Caki2 (cell line): Measurements from ENCODE around the gene ITIH2. TPM values are rescaled to one million over a fixed set of nuclear protein-coding genes. Genes with fewer than 3 reads are reported as not detected.
"Not testable (repeated sequence)": the region's sequence is repeated elsewhere in the genome, so short reads cannot be mapped to it uniquely, and the experiment has no call there.

ENCODE experiments used
- DNase-seq: peaks from one replicate; pipeline ENCODE4 v3.0.0-alpha.2; 2015; ENCODE audit warnings: low read depth
- in situ Hi-C: cut with HindIII; loops from 2 replicates; pipeline ENCODE4 v1.10.0; 2016; ENCODE audit warnings: low sequenced_read_pairs, low pct_unique_long_range_greater_than_20kb, mixed read lengths
- total RNA-seq: library from RNA; depleted of rRNA; stranded (reverse); fragments of >200 nt; shearing (Covaris generic); gene quantifications from 2 replicates; pipeline ENCODE4 v1.2.3, GENCODE V29; 2014; ENCODE audit warnings: low replicate concordance

The ITIH2 gene
- total RNA-seq, 1 experiment from 2014 or later, result not detected

DNA sequence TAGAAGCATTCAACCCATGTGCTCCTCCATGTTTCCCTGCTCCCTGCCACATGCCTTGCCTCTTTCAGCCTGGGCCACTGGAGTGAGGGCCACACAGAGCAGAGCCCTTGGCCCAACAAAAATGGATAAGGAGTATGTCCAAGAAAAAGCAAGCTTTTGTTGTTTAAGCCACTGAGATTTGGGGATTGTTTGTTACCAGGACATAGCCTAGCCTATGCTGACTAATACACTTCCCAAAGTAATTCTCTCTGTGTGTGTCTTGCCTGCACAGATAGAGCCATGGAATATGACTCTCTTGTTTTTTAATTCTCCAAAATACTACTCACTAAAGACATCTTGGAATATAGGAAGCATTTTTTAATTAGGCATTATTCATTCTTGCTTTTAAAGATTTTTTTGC is 13.5 kb upstream of the ITIH2 start:
- no peak for DNase-seq
- in situ Hi-C loops, result no loop called here

DNA sequence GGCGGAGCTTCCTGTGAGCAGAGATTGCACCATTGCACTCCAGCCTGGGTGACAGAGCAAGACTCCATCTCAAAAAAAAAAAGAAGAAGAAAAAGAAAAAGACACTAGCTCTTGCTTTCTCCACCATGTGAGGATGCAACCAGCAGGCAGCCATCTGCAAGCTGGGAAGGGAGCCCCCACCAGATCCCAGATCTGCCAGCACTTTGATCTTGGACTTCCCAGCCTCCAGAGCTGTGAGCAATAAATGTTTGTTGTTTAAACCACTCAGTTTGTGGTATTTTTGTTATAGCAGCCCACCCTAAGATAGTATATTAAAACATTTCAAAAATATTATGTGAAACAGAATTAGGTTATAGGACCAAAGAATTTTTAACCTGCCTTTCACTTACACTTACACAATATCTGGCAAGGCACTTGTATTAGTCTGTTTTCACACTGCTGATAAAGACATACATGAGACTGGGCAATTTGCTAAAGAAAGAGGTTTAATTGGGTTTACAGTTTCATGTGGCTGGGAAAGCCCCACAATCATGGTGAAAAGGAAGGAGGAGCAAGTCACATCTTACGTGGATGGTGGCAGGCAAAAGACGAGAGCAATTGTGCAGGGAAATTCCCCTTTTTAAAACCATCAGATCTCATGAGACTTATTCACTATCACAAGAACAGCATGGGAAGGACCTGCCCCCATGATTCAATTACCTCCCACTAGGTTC is 12.1 kb upstream of the ITIH2 start:
- in situ Hi-C loops, DNase-seq: not testable (repeated sequence)

DNA sequence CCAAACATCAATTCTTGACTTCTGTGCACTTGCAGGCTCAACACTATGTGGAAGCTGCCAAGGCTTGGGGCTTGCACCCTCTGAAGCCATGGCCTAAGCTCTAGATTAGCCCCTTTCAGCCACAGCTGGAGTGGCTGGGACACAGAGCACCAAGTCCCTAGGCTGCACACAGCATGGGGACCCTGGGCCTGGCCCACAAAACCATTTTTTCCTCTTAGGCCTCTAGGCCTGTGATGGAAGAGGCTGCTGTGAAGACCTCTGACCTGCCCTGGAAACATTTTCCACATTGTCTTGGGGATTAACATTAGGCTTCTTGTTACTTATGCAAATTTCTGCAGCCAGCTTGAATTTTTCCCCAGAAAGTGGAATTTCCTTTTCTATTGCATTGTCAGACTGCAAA is 10.7 kb upstream of the ITIH2 start:
- DNase-seq, in situ Hi-C loops: not testable (repeated sequence)

DNA sequence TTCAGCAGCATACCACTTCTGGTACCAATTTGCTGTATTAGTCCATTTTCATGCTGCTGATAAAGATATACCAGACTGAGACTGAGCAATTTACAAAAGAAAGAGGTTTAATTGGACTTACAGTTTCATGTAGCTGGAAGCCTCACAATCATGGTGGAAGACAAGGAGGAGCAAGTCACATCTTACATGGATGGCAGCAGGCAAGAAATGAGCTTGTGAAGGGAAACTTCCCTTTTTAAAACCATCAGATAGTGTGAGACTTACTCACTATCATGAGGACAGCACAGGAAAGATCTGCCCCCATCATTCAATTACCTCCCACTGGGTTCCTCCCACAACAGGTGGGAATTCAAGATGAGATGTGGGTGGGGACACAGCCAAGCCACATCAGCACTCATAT is 9.9 kb upstream of the ITIH2 start:
- in situ Hi-C loops, DNase-seq: not testable (repeated sequence)

DNA sequence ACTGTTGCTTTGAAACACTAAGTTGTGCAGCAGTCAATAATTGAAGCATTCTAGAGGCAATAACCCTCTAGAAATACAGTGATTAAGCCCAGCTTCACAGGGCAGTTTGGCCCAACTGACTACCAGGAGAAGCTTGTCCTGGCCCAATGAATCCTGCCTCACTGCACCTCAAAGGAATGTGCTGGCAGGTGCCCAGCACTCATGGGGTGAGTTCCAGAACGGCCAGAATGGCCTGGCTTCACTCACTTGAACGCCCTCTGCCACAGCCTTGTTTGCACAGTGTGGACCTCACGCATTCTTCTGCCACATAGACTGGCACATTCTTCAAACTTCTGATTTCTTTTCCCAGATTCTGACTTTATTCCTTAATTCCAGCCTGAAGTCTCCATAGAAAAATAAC is 6.6 kb upstream of the ITIH2 start:
- in situ Hi-C loops, result no loop called here
- DNase-seq, result peak; percentile 51

DNA sequence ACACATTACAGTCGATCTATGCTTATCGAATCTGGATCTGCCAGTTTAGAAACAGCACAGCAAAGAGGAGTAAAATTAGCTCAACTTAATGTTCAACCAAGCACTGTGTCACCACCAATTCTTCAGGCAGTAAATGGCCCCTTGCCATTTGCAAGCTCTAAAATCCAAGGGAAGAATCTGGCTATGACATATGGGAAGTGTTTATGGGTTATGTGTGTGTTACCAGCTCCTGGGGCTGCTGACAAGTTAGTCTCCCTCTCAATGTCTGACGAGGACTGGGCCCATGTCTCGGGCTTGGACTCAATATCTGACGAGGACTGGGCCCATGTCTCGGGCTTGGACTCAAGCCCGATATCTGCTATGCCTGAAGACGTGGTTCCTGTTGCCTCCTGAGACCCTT is 5.7 kb upstream of the ITIH2 start:
- no peak for DNase-seq
- in situ Hi-C loops, result no loop called here

DNA sequence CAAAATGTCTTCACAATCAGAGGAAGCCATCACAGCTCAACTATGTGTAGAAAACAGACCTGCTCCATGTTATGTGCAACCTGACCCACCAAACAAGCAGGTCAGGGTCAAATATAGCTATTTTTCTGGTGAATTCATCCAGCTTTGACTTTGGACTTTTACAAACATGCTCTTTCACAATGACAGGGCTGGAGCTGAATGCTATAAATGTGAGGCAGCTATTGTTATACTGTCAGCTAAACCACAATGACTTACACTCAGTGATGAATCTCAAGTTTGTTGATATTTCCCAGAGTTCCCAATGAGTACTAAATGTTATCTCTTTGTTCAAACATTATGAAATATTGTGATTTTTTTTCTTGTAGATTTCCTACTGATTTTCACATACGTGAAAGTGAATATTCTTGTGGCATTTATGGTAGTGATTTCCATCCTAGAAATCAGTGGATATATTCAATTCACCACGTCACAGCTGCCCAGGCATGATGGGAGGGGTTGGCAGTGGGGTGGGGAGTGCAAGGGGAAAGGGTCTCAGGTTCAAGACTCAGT is 2.5 kb upstream of the ITIH2 start:
- in situ Hi-C loops, result no loop called here
- peak; percentile 15 for DNase-seq

DNA sequence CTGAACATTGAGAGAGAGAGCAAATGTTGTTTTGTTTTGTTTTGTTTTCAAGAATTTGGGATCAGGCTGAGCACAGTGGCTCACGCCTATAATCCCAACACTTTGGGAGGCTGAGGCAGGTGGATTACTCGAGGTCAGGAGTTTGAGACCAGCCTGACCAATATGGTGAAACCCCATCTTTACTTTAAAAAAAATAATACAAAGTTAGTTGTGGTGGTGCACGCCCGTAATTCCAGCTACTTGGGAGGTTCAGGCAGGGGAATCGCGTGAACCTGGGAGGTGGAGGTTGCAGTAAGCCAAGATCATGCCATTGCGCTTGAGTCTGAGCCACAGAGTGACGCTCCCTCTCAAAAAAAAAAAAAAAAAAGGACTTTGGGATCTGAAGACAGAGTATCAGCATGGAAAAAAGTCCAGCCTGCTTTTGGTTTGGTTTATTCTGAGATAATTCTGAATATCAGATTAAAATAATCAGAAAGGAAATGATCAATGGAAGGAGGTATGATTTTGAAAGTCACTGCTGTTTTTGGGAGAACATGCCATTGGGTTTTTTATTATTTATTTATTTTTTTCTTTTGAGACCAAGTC is 1.9 kb upstream of the ITIH2 start:
- no peak for DNase-seq

DNA sequence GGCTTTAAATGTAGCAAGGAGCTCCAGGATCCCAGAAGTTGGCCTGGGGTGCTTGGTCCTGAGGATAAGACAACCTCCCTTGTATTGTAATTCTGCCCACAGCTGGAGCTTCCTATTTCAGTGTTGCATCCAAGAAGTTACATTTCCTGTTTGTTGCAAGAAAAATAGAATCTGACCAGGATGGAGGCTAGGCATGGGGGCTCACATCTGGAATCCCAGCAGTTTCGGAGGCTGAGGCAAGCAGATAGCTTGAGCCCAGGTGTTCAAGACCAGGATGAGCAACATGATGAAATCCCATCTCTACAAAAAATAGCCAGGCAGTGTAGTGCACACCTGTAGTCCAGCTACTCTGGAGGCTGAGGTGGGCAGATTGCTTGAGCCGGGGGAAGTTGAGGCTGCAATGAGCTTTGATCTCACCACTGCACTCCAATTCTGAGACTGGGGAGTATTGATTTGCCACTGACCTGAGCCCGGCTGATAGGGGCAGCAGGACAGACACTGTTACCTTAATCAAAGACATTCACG is 766 bp upstream of the ITIH2 start:
- no peak for DNase-seq
- in situ Hi-C loops, result no loop called here

More for the DNA sequence above, 1.9 kb upstream of the ITIH2 start:
- in situ Hi-C loops, result no loop called here

DNA sequence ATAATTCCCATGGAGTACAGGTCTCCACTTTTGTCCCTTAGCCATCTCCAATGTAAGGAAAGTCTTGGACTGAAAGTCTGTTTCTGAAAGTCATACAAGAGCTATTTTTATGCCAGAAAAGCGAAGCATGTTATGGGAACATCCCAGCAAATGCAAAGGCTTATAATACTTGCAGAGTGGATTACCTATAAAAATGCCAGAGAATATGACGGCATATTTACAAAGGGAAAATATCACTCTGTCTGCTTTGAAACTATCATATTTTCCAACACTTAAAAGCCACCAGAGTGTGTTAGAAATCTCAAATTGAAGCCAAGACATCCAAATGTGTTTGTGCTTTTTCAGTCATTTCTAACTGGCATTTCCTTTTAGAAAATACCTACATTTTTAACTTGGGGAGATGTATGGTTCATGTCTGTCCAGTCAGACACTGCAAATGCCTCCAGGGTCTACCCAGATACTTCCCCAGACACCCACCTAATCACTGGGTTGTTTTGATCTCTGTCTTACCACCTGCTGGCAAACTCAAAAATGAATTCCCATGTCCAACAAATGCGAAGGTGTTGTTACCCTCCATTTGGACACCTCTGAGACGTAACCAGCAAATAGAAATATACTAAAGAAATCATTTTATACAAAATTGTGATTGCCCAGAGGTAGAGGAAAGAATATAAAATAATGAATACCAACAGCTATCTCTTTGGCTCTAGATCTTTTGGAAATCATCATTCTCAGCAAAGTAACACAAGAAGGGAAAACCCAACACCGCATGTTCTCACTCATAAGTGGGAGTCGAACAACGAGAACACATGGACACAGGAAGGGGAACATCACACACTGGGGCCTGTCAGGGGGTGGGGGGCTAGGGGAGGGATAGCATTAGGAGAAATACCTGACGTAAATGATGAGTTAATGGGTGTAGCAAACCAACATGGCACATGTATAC is 1.2 kb downstream of the ITIH2 start:
- no peak for DNase-seq
- in situ Hi-C loops, result no loop called here

DNA sequence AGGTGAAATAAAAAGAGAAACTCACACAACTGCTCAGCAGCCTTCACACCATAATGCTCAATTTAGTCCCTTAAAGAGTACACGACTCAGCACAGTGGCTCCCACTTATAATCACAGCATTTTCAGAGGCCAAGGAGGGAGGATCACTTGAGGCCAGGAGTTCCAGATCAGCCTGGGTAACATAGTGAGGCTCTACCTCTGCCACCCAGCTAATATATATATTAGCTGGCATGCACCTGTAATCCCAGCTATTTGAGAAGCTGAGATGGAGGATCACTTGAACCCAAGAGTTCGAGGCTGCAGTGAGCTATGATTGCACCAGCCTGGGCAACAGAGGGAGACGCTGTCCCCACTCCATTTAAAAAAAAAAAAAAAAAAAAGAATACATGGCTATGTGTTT is 2.2 kb downstream of the ITIH2 start:
- DNase-seq, result no peak
- in situ Hi-C loops, result no loop called here

DNA sequence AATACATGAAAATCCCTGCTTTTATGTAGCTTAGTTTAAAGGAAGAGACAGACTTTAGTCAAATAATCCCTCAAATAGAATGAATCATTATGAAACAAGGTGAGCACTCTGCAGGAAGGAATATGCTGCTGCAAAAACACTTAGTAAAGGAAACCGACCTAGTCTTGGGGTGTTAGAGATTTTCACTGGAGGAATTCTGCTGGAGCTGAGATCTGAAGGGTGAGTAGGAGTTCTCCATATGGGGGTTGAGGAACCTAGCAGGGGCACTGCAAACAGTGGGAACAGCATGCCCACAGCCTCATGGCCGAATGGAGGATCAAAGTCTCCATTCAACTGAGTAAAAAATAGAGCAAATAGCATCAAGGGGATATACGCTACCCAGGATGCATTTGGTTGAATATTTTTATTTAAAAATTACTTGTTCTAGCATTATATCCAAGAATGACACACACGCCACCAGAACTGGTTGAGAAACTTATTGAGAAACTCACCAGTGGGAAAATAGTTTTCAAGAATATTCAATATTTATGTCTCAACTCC is 3.5 kb downstream of the ITIH2 start:
- no peak for DNase-seq
- in situ Hi-C loops, result no loop called here

DNA sequence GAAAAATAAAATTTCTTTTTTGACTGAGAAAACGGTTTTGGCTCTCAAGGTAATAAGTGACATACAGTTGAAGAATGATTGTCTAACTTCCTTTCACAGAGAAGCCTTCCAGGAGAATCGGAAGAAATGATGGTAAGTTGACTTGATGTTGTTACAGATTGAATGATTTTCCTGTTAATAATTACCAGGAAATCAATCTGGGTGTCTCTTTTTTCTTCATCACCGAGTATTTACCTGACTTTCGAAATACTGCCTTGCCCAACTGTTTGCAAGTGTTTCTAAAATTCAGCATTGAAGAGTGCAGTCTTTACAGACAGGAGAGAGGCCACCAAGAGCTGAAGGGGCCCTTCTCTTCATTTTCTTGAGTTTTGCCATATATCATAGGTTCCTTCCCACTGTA is 4.0 kb downstream of the ITIH2 start:
- in situ Hi-C loops, result no loop called here
- DNase-seq, result no peak

DNA sequence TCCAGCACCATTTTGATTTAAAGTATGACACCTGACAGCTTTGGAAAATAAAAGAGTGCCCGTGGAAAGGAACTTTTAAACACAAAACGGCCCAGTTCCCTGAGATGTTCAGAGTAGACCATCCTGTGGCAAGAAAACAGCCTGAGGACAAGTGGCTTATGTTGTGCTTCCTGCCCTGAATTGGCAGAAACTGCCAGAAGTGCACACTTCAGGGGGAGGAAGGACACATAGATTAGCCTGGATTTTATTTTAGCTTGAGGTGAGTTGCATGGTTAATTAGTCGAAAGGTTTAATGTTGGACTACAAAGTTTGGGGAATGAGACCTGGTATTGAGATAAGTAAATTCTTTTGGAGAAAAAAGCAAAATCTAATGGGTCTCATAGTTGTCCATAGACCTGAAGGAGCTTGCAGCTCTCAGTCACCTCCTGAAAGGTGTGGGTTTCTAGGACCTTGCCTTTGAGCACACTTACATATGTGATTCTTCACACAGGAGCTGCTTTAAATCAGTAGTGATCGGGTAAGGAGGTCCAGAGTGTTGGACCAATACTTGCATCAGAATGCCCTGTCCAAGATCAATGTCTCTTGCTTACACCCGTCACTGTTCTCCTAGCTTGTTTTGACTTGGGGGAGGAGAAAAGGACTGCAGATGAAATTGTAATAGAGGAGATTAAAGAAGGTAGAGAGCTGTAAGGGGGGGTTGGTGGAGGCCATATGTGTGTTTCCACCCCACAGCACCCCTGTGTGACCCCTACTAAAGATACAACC is 4.9 kb downstream of the ITIH2 start:
- DNase-seq, result no peak
- in situ Hi-C loops, result no loop called here

DNA sequence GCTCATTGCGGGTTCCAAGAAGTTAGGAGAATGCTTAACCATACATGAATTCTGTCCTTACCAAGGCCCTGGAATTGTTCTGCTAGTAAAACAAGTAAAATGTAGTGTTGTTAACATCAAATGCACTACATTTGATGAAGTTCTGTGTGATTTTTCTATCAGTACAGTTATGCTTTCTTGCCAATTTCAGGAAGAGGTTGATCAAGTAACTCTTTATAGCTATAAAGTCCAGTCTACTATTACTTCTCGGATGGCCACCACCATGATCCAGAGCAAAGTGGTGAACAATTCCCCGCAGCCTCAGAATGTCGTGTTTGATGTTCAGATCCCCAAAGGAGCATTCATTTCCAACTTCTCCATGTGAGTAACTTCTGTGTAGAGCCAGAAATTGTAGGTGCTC is 5.7 kb downstream of the ITIH2 start:
- DNase-seq, result no peak
- in situ Hi-C loops, result no loop called here

DNA sequence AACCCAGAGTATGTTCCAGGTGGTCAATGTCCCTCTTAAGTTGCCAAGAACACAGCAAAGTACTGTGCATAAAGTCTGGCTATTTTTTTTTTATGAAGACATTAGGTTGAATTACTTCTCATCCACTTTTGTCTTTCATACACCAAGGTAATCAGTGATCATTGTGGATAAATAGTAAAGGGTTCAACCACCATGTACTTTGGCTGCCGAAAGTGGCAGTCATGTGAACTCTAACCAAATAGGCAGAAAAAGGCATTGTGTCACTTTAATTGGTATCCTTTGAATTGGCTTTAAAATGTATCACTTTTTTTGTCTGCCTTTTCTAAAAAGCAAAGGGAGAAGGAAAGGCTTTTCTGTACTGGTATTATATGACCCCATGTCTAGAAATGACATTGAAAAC is 7.3 kb downstream of the ITIH2 start:
- in situ Hi-C loops, result no loop called here
- DNase-seq, result no peak

DNA sequence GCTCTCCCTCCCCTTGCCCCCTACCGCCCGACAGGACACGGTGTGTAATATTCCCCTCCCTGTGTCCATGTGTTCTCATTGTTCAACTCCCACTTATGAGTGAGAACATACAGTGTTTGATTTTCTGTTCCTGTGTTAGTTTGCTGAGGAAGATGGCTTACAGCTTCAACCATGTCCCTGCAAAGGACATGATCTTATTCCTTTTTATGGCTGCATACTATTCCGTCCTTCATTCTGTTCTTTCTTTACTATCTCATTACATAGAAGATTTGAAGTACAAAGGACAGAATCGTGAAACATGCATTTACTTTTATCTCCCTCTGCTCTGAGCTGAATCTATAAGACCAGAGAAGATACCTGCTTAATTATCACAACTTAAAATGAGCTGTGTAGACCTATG is 8.0 kb downstream of the ITIH2 start:
- DNase-seq, in situ Hi-C loops: not testable (repeated sequence)

DNA sequence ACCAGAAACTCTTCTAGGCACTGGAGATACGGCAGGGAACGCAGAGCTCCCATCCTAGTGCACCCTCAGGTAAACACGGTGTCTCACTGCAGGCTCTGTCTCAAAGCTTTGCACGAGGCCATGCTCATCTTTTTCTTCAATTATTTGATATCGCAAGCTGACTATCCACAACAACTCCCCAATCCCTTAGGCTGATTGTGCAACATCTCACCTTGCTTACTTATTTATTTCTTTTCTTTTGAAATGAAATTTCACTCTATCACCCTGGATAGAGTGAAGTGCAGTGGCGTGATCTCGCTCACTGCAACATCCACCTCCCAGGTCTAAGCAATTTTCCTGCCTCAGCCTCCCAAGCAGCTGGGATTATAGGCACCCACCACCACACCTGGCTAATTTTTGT is 12.4 kb downstream of the ITIH2 start:
- DNase-seq, result no peak
- in situ Hi-C loops, result no loop called here
